ENCODE data around the gene KCNIP1.

Gene KCNIP1

DNA sequence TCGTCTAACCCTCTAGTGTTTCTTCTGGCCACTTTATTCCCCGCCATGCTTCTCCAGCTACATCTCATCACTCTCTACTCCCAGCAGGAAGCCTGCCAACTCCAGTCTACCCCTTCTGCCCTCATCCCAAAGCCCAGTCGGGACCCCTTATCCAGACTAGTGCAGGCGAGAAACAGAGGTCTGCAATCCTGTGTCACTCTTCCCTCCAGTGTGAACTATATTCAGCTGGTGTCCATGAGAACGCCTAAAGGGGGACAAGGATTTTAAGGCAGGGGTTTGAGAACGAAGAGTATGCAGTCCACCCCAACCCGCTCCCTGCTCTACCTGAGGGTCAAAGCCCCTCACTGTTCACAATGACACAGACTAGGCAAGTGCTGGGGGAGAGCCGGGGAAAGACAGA, 238.0 kb downstream of the KCNIP1 start:
- no peak overlapping the region for H3K4me2 ChIP-seq (ENCODE audit: low read length)
- no peaks in the 10 kb centered on the region for H3K79me2 ChIP-seq (ENCODE audit: insufficient read depth, low read length)
- H3K27ac ChIP-seq (ENCODE audit: low read depth, low read length, poor library complexity, severe bottlenecking), result no peak overlapping the region
- no peak for TF ChIP-seq EZH2 (IDR thresholded peaks at IDR 0.05; ENCODE audit: borderline replicate concordance, low read length)
- no peak for TF ChIP-seq CTCF (IDR thresholded peaks at IDR 0.05; ENCODE audit: low read length)
- no peaks in the 10 kb centered on the region for H3F3A ChIP-seq (ENCODE audit: insufficient read depth, low read length)
- no peak overlapping the region for H2AFZ ChIP-seq (ENCODE audit: low read length)
- no peaks in the 10 kb centered on the region; the same call in 1 of the 2 replicates for H3K27me3 ChIP-seq (ENCODE audit: insufficient read depth, low read length)
- H4K20me1 ChIP-seq (ENCODE audit: insufficient read depth, low read length), result no peaks in the 10 kb centered on the region
- H3K9ac ChIP-seq (ENCODE audit: low read length), result no peak overlapping the region
- no peak overlapping the region for H3K4me3 ChIP-seq (ENCODE audit: low read depth, low read length, poor library complexity, severe bottlenecking)
- H3K4me1 ChIP-seq (ENCODE audit: insufficient read depth, low read length, severe bottlenecking), result no peaks in the 10 kb centered on the region
- H3K9me3 ChIP-seq (ENCODE audit: low read length), result no peaks in the 10 kb centered on the region
- no peaks in the 10 kb centered on the region for H3K9me2 ChIP-seq (ENCODE audit: low read depth, low read length)
- no peaks in the 10 kb centered on the region for H3K36me3 ChIP-seq (ENCODE audit: insufficient read depth, low read length)

GRCh38 chr5:170743876-170744212, 240.0 kb downstream of the KCNIP1 start:
- no peaks in the 10 kb centered on the region; the same call in 1 of the 2 replicates for H3K27me3 ChIP-seq (ENCODE audit: insufficient read depth, low read length)
- no peaks in the 10 kb centered on the region for H3K36me3 ChIP-seq (ENCODE audit: insufficient read depth, low read length)
- TF ChIP-seq EZH2 (IDR thresholded peaks at IDR 0.05; ENCODE audit: borderline replicate concordance, low read length), result no peak
- TF ChIP-seq CTCF (IDR thresholded peaks at IDR 0.05; ENCODE audit: low read length), result no peak
- H3F3A ChIP-seq (ENCODE audit: insufficient read depth, low read length), result no peaks in the 10 kb centered on the region
- no peak overlapping the region for H3K4me2 ChIP-seq (ENCODE audit: low read length)
- no peak overlapping the region for H3K9ac ChIP-seq (ENCODE audit: low read length)
- no peaks in the 10 kb centered on the region for H3K4me1 ChIP-seq (ENCODE audit: insufficient read depth, low read length, severe bottlenecking)
- H3K27ac ChIP-seq (ENCODE audit: low read depth, low read length, poor library complexity, severe bottlenecking), result no peak overlapping the region
- H4K20me1 ChIP-seq (ENCODE audit: insufficient read depth, low read length), result no peaks in the 10 kb centered on the region
- no peaks in the 10 kb centered on the region for H3K9me3 ChIP-seq (ENCODE audit: low read length)
- no peaks in the 10 kb centered on the region for H3K79me2 ChIP-seq (ENCODE audit: insufficient read depth, low read length)
- no peaks in the 10 kb centered on the region for H3K9me2 ChIP-seq (ENCODE audit: low read depth, low read length)
- H2AFZ ChIP-seq (ENCODE audit: low read length), result no peak overlapping the region
- H3K4me3 ChIP-seq (ENCODE audit: low read depth, low read length, poor library complexity, severe bottlenecking), result no peak overlapping the region

GRCh38 chr5:170745481-170746071, 241.8 kb downstream of the KCNIP1 start:
- Histone ChIP-seq H3K27ac (ENCODE audit: low read depth, low read length, poor library complexity, severe bottlenecking) (no peak overlapping the region), H2AFZ (ENCODE audit: low read length) (no peak overlapping the region), H3K9me3 (ENCODE audit: low read length) (no peaks in the 10 kb centered on the region), H3K9me2 (ENCODE audit: low read depth, low read length) (no peaks in the 10 kb centered on the region), H3K79me2 (ENCODE audit: insufficient read depth, low read length) (no peaks in the 10 kb centered on the region), H3K4me1 (ENCODE audit: insufficient read depth, low read length, severe bottlenecking) (no peaks in the 10 kb centered on the region), H3K4me2 (ENCODE audit: low read length) (no peak overlapping the region), H3K9ac (ENCODE audit: low read length) (no peak overlapping the region), H3F3A (ENCODE audit: insufficient read depth, low read length) (no peaks in the 10 kb centered on the region), H3K4me3 (ENCODE audit: low read depth, low read length, poor library complexity, severe bottlenecking) (no peak overlapping the region), H4K20me1 (ENCODE audit: insufficient read depth, low read length) (no peaks in the 10 kb centered on the region), H3K27me3 (ENCODE audit: insufficient read depth, low read length) (no peaks in the 10 kb centered on the region; the same call in 1 of the 2 replicates), H3K36me3 (ENCODE audit: insufficient read depth, low read length) (no peaks in the 10 kb centered on the region)
- TF ChIP-seq EZH2 (IDR thresholded peaks at IDR 0.05; ENCODE audit: borderline replicate concordance, low read length), result no peak
- TF ChIP-seq CTCF (IDR thresholded peaks at IDR 0.05; ENCODE audit: low read length), result no peak
